ENCODE results near the gene EMX2.

EMX2 gene

DNA sequence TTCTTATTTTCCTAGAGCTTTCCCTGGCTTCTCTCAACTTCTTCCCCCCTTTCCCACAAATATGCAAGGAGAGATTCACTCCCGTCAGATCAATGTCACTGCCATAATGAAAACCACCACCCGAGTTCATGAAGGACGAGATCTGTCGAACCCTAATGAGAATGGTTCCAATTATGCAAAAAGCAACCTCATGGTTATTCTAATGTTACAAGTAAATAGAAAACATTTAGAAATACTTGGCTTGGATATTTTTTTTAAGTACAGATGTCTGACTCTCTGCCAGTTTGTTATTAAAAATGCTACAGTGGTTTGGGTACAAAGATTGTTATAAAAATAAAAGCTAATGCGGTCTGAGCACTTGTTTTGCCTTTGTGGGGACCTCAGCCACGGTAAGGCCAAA is 25.9 kb upstream of the EMX2 start:
- TF ChIP-seq, protein P1, sequence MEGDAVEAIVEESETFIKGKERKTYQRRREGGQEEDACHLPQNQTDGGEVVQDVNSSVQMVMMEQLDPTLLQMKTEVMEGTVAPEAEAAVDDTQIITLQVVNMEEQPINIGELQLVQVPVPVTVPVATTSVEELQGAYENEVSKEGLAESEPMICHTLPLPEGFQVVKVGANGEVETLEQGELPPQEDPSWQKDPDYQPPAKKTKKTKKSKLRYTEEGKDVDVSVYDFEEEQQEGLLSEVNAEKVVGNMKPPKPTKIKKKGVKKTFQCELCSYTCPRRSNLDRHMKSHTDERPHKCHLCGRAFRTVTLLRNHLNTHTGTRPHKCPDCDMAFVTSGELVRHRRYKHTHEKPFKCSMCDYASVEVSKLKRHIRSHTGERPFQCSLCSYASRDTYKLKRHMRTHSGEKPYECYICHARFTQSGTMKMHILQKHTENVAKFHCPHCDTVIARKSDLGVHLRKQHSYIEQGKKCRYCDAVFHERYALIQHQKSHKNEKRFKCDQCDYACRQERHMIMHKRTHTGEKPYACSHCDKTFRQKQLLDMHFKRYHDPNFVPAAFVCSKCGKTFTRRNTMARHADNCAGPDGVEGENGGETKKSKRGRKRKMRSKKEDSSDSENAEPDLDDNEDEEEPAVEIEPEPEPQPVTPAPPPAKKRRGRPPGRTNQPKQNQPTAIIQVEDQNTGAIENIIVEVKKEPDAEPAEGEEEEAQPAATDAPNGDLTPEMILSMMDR (conservative IDR thresholded peaks at IDR 0.05), result no peak
- no peak overlapping the region for H3K27ac ChIP-seq

DNA sequence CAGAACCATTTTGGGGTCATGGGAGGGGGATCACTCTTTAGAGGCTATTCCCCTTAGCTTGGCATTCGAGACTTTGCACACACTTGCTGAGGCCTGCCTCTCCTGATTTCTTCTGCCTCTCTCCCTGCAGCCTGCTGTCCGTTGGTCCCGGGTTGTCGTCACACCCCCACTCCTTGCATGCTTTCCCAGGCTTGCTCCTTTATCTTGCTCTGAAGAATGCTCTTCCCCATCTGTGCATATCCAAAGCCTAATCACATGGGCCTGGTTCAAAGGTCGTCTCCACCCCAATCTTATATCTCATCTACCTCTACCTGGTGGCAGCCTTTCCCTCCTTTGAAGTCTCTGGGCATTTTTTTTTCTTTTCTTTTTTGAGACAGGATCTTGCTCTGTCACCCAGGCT is 24.3 kb upstream of the EMX2 start:
- TF ChIP-seq, protein P1 (conservative IDR thresholded peaks at IDR 0.05), result no peak
- no peak overlapping the region for H3K27ac ChIP-seq

DNA sequence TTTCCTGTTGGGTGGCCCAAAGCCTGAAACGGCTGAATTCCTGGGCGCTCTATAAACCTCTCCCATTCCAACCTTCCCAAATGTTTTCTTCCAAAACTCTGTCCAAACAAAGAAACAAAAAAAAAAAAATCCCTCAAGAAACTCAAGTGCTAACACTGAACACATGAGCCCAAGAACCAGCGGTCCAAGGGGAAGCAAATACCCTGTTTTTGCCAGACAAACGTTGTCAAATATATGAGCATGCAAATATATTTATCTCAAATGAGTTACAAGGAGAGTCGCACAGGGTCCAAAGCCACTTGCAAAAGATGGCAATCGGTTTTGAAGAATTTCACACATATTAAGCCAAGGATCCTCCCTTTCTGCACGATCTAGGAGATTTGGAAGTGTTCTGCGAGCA is 23.3 kb upstream of the EMX2 start:
- H3K27ac ChIP-seq, result no peak overlapping the region
- TF ChIP-seq, protein P1 (conservative IDR thresholded peaks at IDR 0.05), result no peak

DNA sequence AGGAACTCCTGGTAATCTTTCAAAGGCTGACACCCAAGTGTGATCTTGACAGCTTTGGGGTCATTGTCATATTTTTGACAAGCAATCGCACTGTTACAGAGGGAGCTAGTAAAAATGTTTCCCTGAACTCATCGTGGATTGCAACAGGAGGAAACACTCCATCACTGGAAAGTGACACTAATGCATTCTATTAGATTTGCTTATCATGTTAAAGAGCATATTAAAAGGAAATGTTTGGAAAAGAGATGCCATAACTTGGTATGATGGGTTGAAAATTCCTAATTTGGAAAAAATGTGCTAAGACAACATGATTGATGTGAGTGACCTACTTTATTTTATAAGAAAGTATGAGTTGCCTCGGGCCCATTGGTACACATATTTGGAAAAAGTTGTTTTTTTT is 22.7 kb upstream of the EMX2 start:
- H3K27ac ChIP-seq, result no peak overlapping the region
- TF ChIP-seq, protein P1 (conservative IDR thresholded peaks at IDR 0.05), result no peak

DNA sequence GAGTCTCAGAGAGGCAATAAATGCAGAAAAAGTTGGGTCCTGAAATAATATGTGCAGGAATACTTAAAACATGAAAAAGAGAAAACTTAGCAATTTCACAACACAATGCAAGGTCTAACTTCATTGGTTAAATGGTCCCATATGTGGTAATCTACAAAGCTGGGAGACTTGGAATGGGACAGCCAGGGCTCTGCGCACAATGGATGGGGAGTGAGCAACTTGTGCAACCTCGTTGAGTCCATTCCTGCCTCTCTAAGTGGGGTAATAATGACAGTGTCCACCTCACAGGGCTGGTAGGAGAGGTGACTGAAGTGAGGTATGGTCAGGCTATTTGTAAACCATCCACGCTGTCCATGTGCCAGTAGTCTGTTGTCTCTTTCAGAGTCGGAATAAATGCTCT is 11.8 kb upstream of the EMX2 start:
- TF ChIP-seq, protein P1 (conservative IDR thresholded peaks at IDR 0.05), result no peak

DNA sequence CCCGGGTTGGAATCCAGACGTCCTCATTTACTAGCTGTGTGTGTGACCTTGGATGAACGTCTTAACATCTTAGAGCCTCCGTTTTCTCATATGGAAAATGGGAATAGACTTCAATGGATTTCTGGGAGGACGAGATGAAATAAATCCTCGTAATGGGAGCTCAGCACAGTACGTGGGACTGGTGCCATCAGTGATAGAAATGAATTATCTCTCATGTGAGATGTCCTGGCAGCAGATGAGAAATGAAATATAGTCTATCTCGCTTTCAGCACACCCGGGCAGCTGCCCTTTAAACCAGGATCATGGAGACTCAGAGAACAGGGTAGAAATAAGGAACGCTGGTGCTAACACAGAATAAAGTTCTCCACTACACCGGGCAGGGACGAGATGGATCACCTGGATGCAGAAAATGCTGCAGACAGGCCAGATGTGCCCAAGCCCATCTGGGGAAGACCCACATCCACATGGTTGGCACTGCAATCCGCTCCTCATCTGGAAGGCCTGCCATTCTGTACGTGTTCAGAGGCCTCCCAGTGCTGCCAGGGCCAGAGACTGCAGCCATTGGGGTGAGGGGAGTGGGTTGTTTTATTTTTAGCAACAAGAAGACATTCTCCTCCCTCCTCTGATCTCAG is 11.1 kb upstream of the EMX2 start:
- H3K27ac ChIP-seq, result no peak overlapping the region
- TF ChIP-seq, protein P1 (conservative IDR thresholded peaks at IDR 0.05), result no peak

More for the DNA sequence above, 11.8 kb upstream of the EMX2 start:
- H3K27ac ChIP-seq, result no peak overlapping the region

DNA sequence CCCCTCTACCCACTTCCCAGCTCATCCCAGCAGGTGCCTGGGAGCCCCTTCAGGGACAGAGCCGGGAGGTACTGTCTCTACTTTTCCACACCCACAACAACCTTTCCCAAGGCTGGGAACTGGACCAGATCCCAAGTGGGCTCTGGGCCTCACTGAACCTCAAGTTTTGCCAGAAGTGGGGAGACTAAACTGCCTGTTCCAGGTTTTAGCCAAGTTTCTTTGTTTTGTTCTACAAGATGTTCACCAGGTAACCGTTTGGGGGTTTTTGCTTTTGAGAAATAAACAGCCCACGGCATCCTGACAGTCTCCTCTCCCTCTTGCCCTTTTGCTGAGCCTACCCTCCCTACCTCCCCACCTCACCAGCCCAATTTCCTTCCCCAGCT is 10.6 kb upstream of the EMX2 start:
- no peak overlapping the region for H3K27ac ChIP-seq
- TF ChIP-seq, protein P1 (conservative IDR thresholded peaks at IDR 0.05), result no peak

All from VCaP (cell line).